Neural cell (in vitro differentiated cells): ENCODE measurements around the gene CMTM5. TPM values are rescaled to one million over a fixed set of nuclear protein-coding genes. Genes with fewer than 3 reads are reported as not detected.
"Not testable (repeated sequence)": the region's sequence is repeated elsewhere in the genome, so short reads cannot be mapped to it uniquely, and the experiment has no call there.

Experiments
- H2AFZ ChIP-seq: fragments of 200-600, 300-800 bp; sonication (generic), shearing (Covaris generic); 2 replicates; pipeline ENCODE4 v1.6.0; 2014; ENCODE audit warnings: low read depth, mild to moderate bottlenecking, antibody characterized with exemption, low read length, moderate library complexity
- H3F3A ChIP-seq: fragments of 200-600 bp; shearing (Covaris generic); 2 replicates; pipeline ENCODE4 v1.6.1; 2016; ENCODE audit warnings: mild to moderate bottlenecking, moderate library complexity, mixed read lengths, antibody characterized with exemption, low read length; ENCODE audit not compliant: insufficient read depth, poor library complexity, severe bottlenecking
- H3K27ac ChIP-seq: fragments of 200-600, 300-800 bp; sonication (generic), shearing (Covaris generic); 2 replicates; pipeline ENCODE4 v1.5.1; 2014; ENCODE audit warnings: mild to moderate bottlenecking, low read length, moderate library complexity
- H3K27me3 ChIP-seq: fragments of 300-800, 200-600 bp; sonication (generic), shearing (Covaris generic); 2 replicates; pipeline ENCODE4 v1.6.0; 2014; ENCODE audit warnings: mild to moderate bottlenecking, low read depth, low read length, moderate library complexity; ENCODE audit not compliant: insufficient read depth
- H3K36me3 ChIP-seq: fragments of 300-800, 200-600 bp; sonication (generic), shearing (Covaris generic); 2 replicates; pipeline ENCODE4 v1.5.1; 2014; ENCODE audit warnings: mild to moderate bottlenecking, antibody characterized with exemption, low read length, moderate library complexity; ENCODE audit not compliant: insufficient read depth
- H3K4me2 ChIP-seq: fragments of 300-800, 200-600 bp; sonication (generic), shearing (Covaris generic); 2 replicates; pipeline ENCODE4 v1.6.0; 2014; ENCODE audit warnings: mild to moderate bottlenecking, low read length
- H3K4me3 ChIP-seq: fragments of 300-800, 200-600 bp; sonication (generic), shearing (Covaris generic); 2 replicates; pipeline ENCODE4 v1.5.1; 2014; ENCODE audit warnings: mild to moderate bottlenecking, low read length, moderate library complexity
- H3K79me2 ChIP-seq: fragments of 200-600 bp; shearing (Covaris generic); replicated peaks from 2 replicates; pipeline ENCODE4 v1.6.0; 2014; ENCODE audit warnings: mild to moderate bottlenecking, low read length, moderate library complexity; ENCODE audit not compliant: insufficient read depth
- H3K9ac ChIP-seq: fragments of 300-800, 200-600 bp; sonication (generic), shearing (Covaris generic); 2 replicates; pipeline ENCODE4 v1.6.1; 2016; ENCODE audit warnings: mild to moderate bottlenecking, low read length, mixed read lengths
- H3K9me2 ChIP-seq: fragments of 200-600 bp; shearing (Covaris generic); 2 replicates; pipeline ENCODE4 v1.6.1; 2016; ENCODE audit warnings: mild to moderate bottlenecking, low read length, mixed read lengths; ENCODE audit not compliant: insufficient read depth
- H3K9me3 ChIP-seq: fragments of 200-600, 300-800 bp; sonication (generic), shearing (Covaris generic); 2 replicates; pipeline ENCODE4 v1.6.1; 2016; ENCODE audit warnings: mild to moderate bottlenecking, mixed run types, low read length, moderate library complexity, mixed read lengths
- H4K20me1 ChIP-seq: fragments of 200-600 bp; shearing (Covaris generic); 2 replicates; pipeline ENCODE4 v1.6.1; 2016; ENCODE audit warnings: mild to moderate bottlenecking, mixed run types; ENCODE audit not compliant: insufficient read depth
- EP300 ChIP-seq: fragments of 450-650 bp; conservative IDR thresholded peaks from 2 replicates; pipeline ENCODE4 v1.6.1; 2014; ENCODE audit warnings: antibody characterized with exemption, mild to moderate bottlenecking, moderate library complexity; ENCODE audit not compliant: poor library complexity, severe bottlenecking
- EZH2 ChIP-seq: fragments of 200-600, 300-800 bp; shearing (Covaris generic), sonication (generic); IDR thresholded peaks from 2 replicates; pipeline ENCODE4 v1.6.1; 2014; ENCODE audit warnings: antibody characterized with exemption, low read length, borderline replicate concordance, mild to moderate bottlenecking; ENCODE audit not compliant: insufficient read depth, poor library complexity, severe bottlenecking
- MXI1 ChIP-seq: fragments of 450-650 bp; conservative IDR thresholded peaks from 2 replicates; pipeline ENCODE4 v1.6.1; 2014; ENCODE audit warnings: antibody characterized with exemption, mild to moderate bottlenecking; ENCODE audit not compliant: poor library complexity, severe bottlenecking
- POLR2AphosphoS5 ChIP-seq: IDR thresholded peaks from 2 replicates; pipeline ENCODE4 v1.6.1; 2012
- RAD21 ChIP-seq: fragments of 450-650 bp; conservative IDR thresholded peaks from 2 replicates; pipeline ENCODE4 v1.6.1; 2014; ENCODE audit warnings: antibody characterized with exemption, mild to moderate bottlenecking, moderate library complexity
- SMC3 ChIP-seq: fragments of 450-650 bp; conservative IDR thresholded peaks from 2 replicates; pipeline ENCODE4 v1.6.1; 2014; ENCODE audit warnings: antibody characterized with exemption, mild to moderate bottlenecking, moderate library complexity; ENCODE audit not compliant: poor library complexity
- TAF1 ChIP-seq: IDR thresholded peaks from 2 replicates; pipeline ENCODE4 v1.6.1; 2012; ENCODE audit warnings: low read depth
- polyA plus RNA-seq: library from polyadenylated mRNA; depleted of rRNA; stranded (reverse); fragments of >200 nt; gene quantifications from 2 replicates; pipeline ENCODE4 v1.2.3, GENCODE V29; 2014
- TF ChIP-seq, protein P1 (sequence below): IDR thresholded peaks from 2 replicates; pipeline ENCODE4 v1.6.1; 2012; ENCODE audit warnings: borderline replicate concordance
- TF ChIP-seq, protein P2 (sequence below): fragments of 450-650 bp; IDR thresholded peaks from 2 replicates; pipeline ENCODE4 v1.5.1; 2014; ENCODE audit warnings: antibody characterized with exemption, mild to moderate bottlenecking, moderate library complexity; ENCODE audit not compliant: poor library complexity, severe bottlenecking

CMTM5 gene
- polyA plus RNA-seq, 1 donor from 2014 or later, result not detected

DNA sequence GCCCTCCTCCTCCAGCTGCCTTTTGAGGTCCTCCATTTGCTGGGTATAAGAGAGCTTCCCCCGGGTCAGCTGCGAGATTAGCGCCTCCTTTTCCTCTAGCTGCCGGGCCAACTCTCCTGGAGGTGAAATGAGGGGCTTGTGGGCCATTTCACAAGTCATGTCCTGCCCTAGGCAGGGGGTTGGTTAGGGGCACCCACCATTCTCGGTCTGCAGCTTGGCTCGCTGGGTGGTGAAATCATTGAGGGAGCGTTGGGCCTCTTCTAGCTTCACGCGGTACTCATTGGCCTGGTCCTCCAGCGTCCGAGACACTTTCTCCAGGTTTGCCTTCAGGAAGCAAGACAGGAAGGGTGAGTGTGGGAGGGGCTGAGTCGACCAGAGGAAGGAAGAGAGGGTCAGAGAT is 12.6 kb downstream of the CMTM5 start:
- no peaks in the 10 kb centered on the region for H3K9me3 ChIP-seq
- no peak overlapping the region for H3K27ac ChIP-seq
- H2AFZ ChIP-seq, result no peak overlapping the region
- no peaks in the 10 kb centered on the region for H3K36me3 ChIP-seq
- no peaks in the 10 kb centered on the region for H3K9me2 ChIP-seq
- no peaks in the 10 kb centered on the region for H4K20me1 ChIP-seq
- no peak overlapping the region for H3K9ac ChIP-seq
- H3K27me3 ChIP-seq, result no peaks in the 10 kb centered on the region
- no peak overlapping the region for H3K4me2 ChIP-seq
- H3K79me2 ChIP-seq, result no peaks in the 10 kb centered on the region
- H3K4me3 ChIP-seq, result no peak overlapping the region
- H3F3A ChIP-seq, result no peaks in the 10 kb centered on the region
- no peak for TF ChIP-seq MXI1
- no peak for TF ChIP-seq POLR2AphosphoS5
- TF ChIP-seq, protein P1, sequence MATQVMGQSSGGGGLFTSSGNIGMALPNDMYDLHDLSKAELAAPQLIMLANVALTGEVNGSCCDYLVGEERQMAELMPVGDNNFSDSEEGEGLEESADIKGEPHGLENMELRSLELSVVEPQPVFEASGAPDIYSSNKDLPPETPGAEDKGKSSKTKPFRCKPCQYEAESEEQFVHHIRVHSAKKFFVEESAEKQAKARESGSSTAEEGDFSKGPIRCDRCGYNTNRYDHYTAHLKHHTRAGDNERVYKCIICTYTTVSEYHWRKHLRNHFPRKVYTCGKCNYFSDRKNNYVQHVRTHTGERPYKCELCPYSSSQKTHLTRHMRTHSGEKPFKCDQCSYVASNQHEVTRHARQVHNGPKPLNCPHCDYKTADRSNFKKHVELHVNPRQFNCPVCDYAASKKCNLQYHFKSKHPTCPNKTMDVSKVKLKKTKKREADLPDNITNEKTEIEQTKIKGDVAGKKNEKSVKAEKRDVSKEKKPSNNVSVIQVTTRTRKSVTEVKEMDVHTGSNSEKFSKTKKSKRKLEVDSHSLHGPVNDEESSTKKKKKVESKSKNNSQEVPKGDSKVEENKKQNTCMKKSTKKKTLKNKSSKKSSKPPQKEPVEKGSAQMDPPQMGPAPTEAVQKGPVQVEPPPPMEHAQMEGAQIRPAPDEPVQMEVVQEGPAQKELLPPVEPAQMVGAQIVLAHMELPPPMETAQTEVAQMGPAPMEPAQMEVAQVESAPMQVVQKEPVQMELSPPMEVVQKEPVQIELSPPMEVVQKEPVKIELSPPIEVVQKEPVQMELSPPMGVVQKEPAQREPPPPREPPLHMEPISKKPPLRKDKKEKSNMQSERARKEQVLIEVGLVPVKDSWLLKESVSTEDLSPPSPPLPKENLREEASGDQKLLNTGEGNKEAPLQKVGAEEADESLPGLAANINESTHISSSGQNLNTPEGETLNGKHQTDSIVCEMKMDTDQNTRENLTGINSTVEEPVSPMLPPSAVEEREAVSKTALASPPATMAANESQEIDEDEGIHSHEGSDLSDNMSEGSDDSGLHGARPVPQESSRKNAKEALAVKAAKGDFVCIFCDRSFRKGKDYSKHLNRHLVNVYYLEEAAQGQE, result no peak
- no peak for TF ChIP-seq EZH2
- TF ChIP-seq RAD21, result no peak
- TF ChIP-seq SMC3, result no peak
- no peak for TF ChIP-seq TAF1
- no peak for TF ChIP-seq EP300
- TF ChIP-seq, protein P2, sequence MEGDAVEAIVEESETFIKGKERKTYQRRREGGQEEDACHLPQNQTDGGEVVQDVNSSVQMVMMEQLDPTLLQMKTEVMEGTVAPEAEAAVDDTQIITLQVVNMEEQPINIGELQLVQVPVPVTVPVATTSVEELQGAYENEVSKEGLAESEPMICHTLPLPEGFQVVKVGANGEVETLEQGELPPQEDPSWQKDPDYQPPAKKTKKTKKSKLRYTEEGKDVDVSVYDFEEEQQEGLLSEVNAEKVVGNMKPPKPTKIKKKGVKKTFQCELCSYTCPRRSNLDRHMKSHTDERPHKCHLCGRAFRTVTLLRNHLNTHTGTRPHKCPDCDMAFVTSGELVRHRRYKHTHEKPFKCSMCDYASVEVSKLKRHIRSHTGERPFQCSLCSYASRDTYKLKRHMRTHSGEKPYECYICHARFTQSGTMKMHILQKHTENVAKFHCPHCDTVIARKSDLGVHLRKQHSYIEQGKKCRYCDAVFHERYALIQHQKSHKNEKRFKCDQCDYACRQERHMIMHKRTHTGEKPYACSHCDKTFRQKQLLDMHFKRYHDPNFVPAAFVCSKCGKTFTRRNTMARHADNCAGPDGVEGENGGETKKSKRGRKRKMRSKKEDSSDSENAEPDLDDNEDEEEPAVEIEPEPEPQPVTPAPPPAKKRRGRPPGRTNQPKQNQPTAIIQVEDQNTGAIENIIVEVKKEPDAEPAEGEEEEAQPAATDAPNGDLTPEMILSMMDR, result no peak

GRCh38 chr14:23389871-23390270 is 13.0 kb downstream of the CMTM5 start:
- H3K4me3 ChIP-seq, H2AFZ ChIP-seq, H3K9ac ChIP-seq, H3K9me3 ChIP-seq, H3K27me3 ChIP-seq, H3K27ac ChIP-seq, H3K4me2 ChIP-seq, H3K79me2 ChIP-seq, H4K20me1 ChIP-seq, H3K36me3 ChIP-seq, H3K9me2 ChIP-seq, H3F3A ChIP-seq: not testable (repeated sequence)

GRCh38 chr14:23392613-23393012 is 15.8 kb downstream of the CMTM5 start:
- H3K27me3 ChIP-seq, result no peaks in the 10 kb centered on the region
- no peaks in the 10 kb centered on the region for H3K36me3 ChIP-seq
- H3K9me3 ChIP-seq, result no peaks in the 10 kb centered on the region
- H3K79me2 ChIP-seq, result no peaks in the 10 kb centered on the region
- no peaks in the 10 kb centered on the region for H3K9me2 ChIP-seq
- H2AFZ ChIP-seq, result no peak overlapping the region
- no peaks in the 10 kb centered on the region for H4K20me1 ChIP-seq
- no peak overlapping the region for H3K9ac ChIP-seq
- no peak overlapping the region for H3K27ac ChIP-seq
- H3K4me2 ChIP-seq, result no peak overlapping the region
- no peaks in the 10 kb centered on the region for H3F3A ChIP-seq
- H3K4me3 ChIP-seq, result no peak overlapping the region
- no peak for TF ChIP-seq SMC3
- TF ChIP-seq, protein P2, result no peak
